ENCODE results near the gene DVL2. TPM values are rescaled to one million over a fixed set of nuclear protein-coding genes. Genes with fewer than 3 reads are reported as not detected.

The DVL2 gene
- total and polyA plus RNA-seq, 12 donors = 11.8 to 87.2 (median 44.4) TPM

DNA sequence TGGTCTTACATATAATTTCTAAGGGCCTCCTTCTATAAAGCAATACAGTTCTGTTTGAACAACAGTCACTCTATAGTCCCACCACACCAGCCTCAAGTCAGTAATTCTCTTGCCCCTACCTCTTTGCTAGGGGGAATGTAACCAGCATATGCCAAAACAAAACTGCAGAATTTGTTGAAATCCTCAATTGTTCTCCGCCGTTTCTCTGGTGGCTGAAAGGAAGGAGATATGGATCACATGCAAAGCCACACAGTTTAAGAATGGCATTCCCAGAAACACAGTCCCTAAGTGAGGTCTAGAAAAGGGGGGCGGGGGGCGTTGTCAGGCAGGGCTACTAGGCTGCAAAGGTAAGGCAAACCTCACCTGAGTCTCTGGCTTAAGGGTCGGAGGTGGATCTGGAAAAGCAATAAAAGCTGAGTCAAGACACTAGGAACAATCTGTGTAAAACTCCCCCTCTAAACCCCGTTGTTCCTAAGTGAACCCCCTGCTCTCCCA lies 3.0 kb upstream of the DVL2 start:
- intact Hi-C loops (cut with DNase I) = no loop called here
- 23 to 32% (median 24%) methylated on average over 4 to 6 of the region's 6 CpGs for WGBS, 4 donors
- no peaks in the 10 kb centered on the region for H3K9me3 ChIP-seq (replicated peaks in 1 of 3)
- H3K27ac ChIP-seq = peak overlapping the region in 4 of 5 donors; percentile 87 to 91 (median 90)
- peaks cover 53 to 58% of the 10 kb centered on the region in 2 donors for H3K4me1 ChIP-seq (replicated peaks in 1 of 2)
- H3K27me3 ChIP-seq = no peaks in the 10 kb centered on the region
- peak in 1 of 7 donors; percentile 64 for DNase-seq
- H3K36me3 ChIP-seq (replicated peaks in 1 of 2) = peaks cover 0 to 29% of the 10 kb centered on the region in 2 donors
- TF ChIP-seq, protein P1, sequence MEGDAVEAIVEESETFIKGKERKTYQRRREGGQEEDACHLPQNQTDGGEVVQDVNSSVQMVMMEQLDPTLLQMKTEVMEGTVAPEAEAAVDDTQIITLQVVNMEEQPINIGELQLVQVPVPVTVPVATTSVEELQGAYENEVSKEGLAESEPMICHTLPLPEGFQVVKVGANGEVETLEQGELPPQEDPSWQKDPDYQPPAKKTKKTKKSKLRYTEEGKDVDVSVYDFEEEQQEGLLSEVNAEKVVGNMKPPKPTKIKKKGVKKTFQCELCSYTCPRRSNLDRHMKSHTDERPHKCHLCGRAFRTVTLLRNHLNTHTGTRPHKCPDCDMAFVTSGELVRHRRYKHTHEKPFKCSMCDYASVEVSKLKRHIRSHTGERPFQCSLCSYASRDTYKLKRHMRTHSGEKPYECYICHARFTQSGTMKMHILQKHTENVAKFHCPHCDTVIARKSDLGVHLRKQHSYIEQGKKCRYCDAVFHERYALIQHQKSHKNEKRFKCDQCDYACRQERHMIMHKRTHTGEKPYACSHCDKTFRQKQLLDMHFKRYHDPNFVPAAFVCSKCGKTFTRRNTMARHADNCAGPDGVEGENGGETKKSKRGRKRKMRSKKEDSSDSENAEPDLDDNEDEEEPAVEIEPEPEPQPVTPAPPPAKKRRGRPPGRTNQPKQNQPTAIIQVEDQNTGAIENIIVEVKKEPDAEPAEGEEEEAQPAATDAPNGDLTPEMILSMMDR (IDR thresholded peaks at IDR 0.05) = no peak
- peak overlapping the region in 2 of 4 donors; percentile 92 to 95 for H3K4me3 ChIP-seq

DNA sequence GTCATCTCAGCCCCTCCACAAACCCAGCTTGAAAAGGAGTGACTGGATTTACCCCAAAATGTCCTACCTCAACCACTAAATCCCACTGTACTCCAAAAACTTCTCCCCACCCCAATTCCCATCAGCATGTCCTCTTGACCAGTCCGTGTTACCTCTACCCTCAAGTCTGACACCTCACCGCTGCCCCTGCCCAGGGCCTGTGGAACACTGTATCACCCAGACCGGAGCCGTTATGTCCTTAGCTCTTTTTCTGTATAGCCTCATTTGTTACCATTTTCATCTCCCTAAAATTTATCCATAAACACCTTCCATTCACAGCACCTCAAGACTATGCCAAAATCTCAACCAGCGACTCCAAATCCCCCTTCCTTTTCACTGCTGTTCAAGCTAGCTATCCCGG lies 2.5 kb upstream of the DVL2 start:
- Histone ChIP-seq H3K27me3 (no peaks in the 10 kb centered on the region), H3K4me1 (replicated peaks in 1 of 2) (peaks cover 56 to 63% of the 10 kb centered on the region in 2 donors), H3K36me3 (replicated peaks in 1 of 2) (peaks cover 0 to 29% of the 10 kb centered on the region in 2 donors), H3K27ac (peak overlapping the region in 2 of 5 donors; percentile 91), H3K4me3 (no peak overlapping the region), H3K9me3 (replicated peaks in 1 of 3) (no peaks in the 10 kb centered on the region)
- WGBS, 4 donors = 71 to 83% (median 78%) methylated on average over 6 of the region's 6 CpGs
- intact Hi-C loops (cut with DNase I) = no loop called here
- DNase-seq = no peak
- TF ChIP-seq, protein P1 (IDR thresholded peaks at IDR 0.05) = no peak
- TF ChIP-seq POLR2A (IDR thresholded peaks at IDR 0.05) = no peak

DNA sequence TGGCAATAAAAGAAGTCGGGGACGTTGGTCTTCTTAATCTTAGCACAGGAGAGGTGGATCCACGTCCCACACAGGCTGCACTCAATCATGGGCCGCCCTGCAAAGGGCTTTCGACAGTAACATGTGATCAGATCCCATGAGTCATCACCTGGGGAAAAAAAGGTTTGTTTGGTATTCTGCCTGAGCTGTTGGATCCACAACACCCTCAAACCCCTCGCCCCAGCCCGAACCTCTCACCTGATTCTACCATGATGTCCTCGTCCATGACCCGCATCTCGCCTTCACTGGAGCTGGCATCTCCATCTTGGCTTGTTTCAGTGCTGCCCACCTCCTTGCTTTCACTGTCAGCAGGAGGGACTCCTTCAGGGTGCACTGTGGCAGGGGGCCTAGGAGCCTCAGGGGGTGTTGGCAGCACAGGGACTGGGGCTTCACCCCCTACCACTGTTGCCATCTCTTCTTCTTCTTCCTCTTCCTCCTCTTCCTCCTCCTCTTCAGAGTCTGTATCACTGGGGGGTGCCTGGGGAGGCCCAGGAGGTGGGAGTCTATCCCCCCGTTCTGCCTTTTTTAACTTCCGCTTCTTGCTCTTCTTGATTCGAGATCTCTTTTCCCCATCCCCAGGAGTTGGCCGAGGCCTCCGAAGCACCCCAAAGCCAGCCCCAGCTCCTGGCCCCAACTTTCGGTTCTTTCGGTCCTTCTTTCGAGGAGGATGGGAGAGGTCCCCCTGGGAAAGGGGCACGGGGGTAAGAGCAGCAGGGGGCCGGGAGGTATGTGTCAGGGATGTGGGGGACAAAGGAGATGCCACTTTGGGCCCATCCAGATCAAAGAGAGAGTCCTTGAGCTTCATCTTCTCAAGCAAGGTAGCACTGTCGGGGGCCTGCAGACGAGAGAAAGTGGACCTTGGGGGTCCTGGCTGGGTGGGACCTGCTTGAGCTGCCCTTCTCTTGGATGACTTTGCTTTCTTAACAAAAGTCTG lies 1.7 kb upstream of the DVL2 start:
- peak in 6 of 7 donors; percentile 71 to 83 (median 76) for DNase-seq
- Histone ChIP-seq H3K9me3 (replicated peaks in 1 of 3) (no peaks in the 10 kb centered on the region), H3K4me3 (peak overlapping the region in 1 of 4 donors; percentile 79), H3K27me3 (no peaks in the 10 kb centered on the region), H3K27ac (peak overlapping the region; percentile 49 to 91 (median 86)), H3K36me3 (replicated peaks in 1 of 2) (peaks cover 0 to 29% of the 10 kb centered on the region in 2 donors), H3K4me1 (replicated peaks in 1 of 2) (peaks cover 50 to 60% of the 10 kb centered on the region in 2 donors)
- TF ChIP-seq, protein P1 (IDR thresholded peaks at IDR 0.05) = no peak
- TF ChIP-seq POLR2A (IDR thresholded peaks at IDR 0.05) = peak in 1 of 2 donors; percentile 52
- WGBS, 4 donors = 65 to 78% (median 70%) methylated on average over 17 to 22 of the region's 22 CpGs
- intact Hi-C loops (cut with DNase I) = no loop called here

DNA sequence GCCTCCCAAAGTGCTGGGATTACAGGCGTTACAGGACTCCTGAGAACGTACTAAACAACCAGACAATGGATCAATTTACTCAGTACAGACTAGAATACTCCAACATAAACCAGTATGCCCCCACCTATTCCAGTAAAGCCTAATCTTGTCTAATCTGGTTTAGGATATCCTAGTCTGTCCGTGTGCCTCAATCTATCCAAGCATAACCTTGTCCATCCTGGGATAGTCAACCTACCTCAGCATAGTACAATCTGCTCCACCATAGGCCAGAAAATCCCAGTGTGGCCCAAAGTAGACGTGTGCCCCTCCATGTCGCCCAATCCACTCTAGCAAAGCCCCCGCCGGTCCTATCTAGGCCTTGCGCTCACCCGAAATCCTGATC lies 625 bp downstream of the DVL2 start:
- Histone ChIP-seq H3K4me3 (peak overlapping the region; percentile 66 to 95 (median 76)), H3K9me3 (replicated peaks in 1 of 3) (no peaks in the 10 kb centered on the region), H3K27me3 (no peaks in the 10 kb centered on the region), H3K4me1 (replicated peaks in 1 of 2) (peaks cover 38 to 47% of the 10 kb centered on the region in 2 donors), H3K27ac (peak overlapping the region; percentile 74 to 91 (median 86)), H3K36me3 (replicated peaks in 1 of 2) (peaks cover 0 to 39% of the 10 kb centered on the region in 2 donors)
- DNase-seq = no peak
- 0 to 2% (median 0%) methylated on average over 5 to 9 of the region's 9 CpGs for WGBS, 4 donors
- TF ChIP-seq POLR2A (IDR thresholded peaks at IDR 0.05) = no peak
- TF ChIP-seq, protein P1 (IDR thresholded peaks at IDR 0.05) = no peak
- intact Hi-C loops (cut with DNase I) = no loop called here
